ENCODE measurements around the gene STAT3.
"Not testable (repeated sequence)": the region's sequence is repeated elsewhere in the genome, so short reads cannot be mapped to it uniquely, and the experiment has no call there.

The STAT3 gene

GRCh38 chr17:42378959-42379594 is 9.2 kb downstream of the STAT3 start:
- DNase-seq, result no peak

DNA sequence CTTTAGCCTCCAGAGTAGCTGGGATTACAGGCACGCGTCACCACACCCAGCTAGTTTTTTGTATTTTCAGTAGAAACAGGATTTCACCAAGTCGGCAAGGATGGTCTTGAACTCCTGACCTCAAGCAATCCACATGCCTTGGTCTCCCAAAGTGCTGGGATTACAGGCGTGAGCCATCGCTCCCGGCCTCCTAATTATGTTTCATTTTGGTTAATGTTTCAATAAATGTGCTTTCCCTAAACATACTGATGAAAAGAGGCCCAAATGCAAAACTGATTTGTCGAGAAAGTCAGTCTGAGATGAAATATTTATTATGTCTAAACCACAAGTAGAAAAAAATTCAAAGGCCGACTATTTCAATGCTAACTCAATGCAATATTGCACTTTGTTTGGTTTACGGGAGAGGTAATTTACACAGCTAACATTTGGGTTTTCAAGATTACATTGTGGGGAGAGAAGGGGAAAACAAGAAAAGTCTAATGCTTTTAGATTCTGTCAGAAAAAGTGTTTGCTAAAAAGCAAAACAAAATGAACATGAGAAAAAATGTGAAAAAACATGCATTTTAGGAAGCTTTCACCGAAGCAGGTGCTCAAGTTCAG is 9.8 kb downstream of the STAT3 start:
- no peak for DNase-seq

DNA sequence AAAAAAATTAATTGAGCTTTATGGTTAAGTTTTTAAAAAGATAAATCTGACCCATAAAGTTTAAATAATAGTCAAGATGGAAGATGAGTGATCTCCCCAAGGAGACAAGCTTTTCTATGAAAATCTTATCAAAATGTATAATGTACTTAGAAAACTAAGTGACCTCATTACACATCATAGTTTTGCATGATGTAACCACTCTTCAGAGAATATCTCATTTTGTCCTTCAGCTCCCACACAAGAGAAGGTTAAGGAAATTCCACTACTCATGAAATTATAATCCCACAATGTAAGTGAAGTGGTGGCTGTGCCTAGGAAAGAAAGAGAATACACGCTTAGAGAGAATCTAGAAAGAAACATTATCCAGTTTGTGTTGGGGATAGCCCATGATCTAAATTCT is 14.3 kb downstream of the STAT3 start:
- DNase-seq, result no peak

GRCh38 chr17:42372142-42372541 is 16.1 kb downstream of the STAT3 start:
- DNase-seq, result no peak

DNA sequence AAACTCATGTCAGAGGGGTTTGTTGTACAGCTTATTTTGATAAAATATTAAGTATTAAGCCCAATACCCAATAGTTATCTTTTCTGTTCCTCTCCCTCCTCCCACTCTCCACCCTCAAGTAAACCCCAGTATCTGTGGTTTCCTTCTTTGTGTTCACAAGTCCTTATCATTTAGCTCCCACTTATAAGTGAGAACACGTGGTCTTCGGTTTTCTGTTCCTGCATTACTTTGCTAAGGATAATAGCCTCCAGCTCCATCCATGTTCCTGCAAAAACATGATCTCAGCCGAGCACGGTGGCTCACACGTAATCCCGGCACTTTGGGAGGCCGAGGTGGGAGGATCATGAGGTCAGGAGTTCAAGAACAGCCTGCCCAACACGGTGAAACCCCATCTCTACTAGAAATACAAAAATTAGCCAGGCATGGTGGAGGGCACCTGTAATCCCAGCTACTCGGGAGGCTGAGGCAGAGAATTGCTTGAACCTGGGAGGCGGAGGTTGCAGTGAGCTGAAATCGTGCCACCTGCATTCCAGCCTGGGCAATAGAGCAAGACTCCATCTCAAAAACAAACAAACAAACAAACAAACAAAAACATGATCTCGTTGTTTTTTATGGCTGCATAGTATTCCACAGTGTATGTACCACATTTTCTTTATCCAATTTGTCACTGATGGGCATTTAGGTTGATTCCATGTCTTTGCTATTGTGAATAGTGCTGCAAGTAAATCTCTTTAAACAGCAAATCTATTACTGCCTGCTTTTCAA is 19.3 kb downstream of the STAT3 start:
- not testable (repeated sequence) for DNase-seq

DNA sequence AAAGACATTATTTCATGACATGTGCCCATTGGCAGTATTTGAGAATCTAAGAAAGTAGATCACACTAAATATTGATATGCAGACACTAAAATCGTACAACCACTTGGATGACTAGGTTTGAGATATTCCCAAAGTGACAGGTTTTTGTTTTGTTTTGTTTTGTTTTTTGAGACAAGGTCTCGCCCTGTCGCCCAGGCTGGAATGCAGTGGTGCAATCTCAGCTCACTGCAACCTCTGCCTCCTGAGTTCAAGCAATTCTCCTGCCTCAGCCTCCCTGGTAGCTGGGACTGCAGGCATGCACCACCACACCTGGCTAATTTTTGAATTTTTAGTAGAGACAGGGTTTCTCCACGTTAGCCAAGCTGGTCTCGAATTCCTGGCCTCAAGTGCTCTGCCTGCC is 19.9 kb downstream of the STAT3 start:
- DNase-seq, result not testable (repeated sequence)

GRCh38 chr17:42366176-42367023 is 21.8 kb downstream of the STAT3 start:
- DNase-seq, result not testable (repeated sequence)

GRCh38 chr17:42365136-42365535 is 23.1 kb downstream of the STAT3 start:
- peak in 1 of 2 experiments; percentile 23 for DNase-seq

- peak in 1 of 2 experiments; percentile 44 for DNase-seq
These were observed 24.3 kb downstream of the STAT3 start for GRCh38 chr17:42363767-42364585.

- DNase-seq, result no peak
These were observed 25.0 kb downstream of the STAT3 start for GRCh38 chr17:42363231-42363630.

GRCh38 chr17:42362245-42362961 is 25.8 kb downstream of the STAT3 start:
- no peak for DNase-seq

GRCh38 chr17:42361781-42362186 is 26.5 kb downstream of the STAT3 start:
- DNase-seq, result peak; percentile 13 to 67

- not testable (repeated sequence) for DNase-seq
These were observed 27.9 kb downstream of the STAT3 start for GRCh38 chr17:42360388-42360787.

- DNase-seq, result no peak
These were observed 29.1 kb downstream of the STAT3 start for GRCh38 chr17:42359133-42359532.

GRCh38 chr17:42358434-42358833 is 29.8 kb downstream of the STAT3 start:
- no peak for DNase-seq

DNA sequence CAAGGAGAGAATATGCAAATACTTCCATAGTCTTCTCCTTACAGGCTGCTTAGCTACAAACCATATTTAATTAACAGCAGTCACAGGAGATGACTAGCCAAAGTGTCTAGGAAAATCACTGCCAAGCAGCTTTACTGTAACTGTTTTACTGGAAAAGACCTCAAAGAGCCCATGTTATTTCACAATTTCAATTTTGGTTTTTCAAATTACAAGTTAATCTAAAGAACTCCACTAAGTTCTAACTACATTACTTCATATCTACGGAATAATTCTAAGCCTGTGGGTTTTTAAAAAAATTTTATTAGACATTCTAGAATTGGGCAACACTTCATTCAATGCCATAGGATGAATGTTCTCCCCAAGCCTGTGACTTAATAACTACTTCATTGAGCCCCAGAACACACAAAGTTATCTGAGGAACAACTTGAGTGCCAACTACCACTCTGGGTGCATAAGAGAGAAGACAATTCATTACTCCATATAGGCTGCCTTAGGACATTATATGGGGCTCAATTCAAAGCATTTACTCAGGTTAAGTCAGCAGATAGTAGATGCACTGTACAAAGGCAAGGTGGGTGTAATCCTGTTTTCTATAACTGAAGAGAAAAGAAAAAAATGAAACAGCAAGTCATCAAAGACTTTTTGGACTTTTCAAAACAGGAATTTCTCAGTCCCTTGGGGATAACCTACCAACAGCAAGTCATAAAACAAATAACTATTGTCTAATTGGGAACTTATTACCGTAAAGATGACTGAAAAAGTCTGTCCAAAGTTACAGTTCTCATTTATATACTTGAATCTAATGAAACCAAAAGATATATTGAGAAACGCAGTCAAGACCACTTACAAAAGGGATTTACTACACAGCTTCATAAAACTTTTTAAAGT is 33.0 kb downstream of the STAT3 start:
- no peak for DNase-seq

- DNase-seq, result no peak
These were observed 40.1 kb downstream of the STAT3 start for GRCh38 chr17:42348104-42348503.

DNA sequence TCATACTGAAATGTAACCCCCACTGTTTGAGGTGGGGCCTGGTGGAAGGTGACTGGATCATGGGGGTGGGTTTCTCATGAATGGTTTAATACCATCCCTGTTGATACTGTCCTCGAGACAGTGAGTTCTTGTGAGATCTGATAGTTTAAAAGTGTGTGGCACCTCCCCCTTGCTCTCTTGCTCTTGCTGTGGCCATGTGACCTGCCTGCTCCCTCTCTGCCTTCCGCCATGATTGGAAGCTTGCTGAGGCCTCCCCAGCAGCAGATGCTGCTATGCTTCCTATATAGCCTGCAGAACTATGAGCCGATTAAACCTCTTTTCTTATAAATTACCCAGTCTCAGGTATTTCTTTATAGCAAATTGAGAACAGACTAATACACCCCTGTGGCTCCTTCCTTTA is 40.6 kb downstream of the STAT3 start:
- DNase-seq, result no peak

DNA sequence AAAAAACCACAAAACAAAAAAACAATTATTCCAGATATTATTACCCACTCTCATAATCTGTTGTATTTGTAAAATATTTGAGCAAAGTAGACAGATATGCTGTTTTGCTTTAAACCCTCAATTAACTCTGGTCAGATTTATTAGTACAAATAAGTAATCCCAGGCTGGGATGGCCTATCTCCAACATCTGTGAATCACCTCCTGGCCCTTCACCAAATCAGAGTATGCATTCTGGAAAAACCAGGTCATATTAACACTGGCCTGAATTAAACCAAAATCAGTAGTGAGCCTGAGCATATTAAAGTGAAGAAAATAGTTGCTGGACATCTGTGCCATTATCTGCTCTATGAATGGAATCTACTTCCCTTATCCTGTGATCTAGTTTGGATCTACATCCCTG is 41.0 kb downstream of the STAT3 start:
- no peak for DNase-seq

- DNase-seq, result no peak
These were observed 41.8 kb downstream of the STAT3 start for GRCh38 chr17:42346481-42346880.

All from stimulated activated CD4-positive, alpha-beta T cell treated with anti-CD3 and anti-CD28 coated beads, Interleukin-4, amount 100 ng/mL, for 4 hours (primary cell).